Uterus (tissue), 2 donors: ENCODE results near the gene ANKRD55.

ENCODE experiments used
- POLR2A ChIP-seq, 2 donors: fragments of 450-650 bp; IDR thresholded peaks; one replicate each; pipeline ENCODE4 v1.6.1; 2016; ENCODE audit warnings: antibody characterized with exemption in 2 of 2, mild to moderate bottlenecking in 1 of 2, moderate library complexity in 1 of 2
- TF ChIP-seq, protein P1 (sequence below), 4 experiments: fragments of 200-600 bp in 2 of 4; fragments of 450-650 bp in 2 of 4; sonication (generic) in 2 of 4; IDR thresholded peaks; one replicate each; pipeline ENCODE4 v1.5.1; 2016 to 2019; ENCODE audit warnings: antibody characterized with exemption in 4 of 4, mild to moderate bottlenecking in 2 of 4, moderate library complexity in 1 of 4

DNA sequence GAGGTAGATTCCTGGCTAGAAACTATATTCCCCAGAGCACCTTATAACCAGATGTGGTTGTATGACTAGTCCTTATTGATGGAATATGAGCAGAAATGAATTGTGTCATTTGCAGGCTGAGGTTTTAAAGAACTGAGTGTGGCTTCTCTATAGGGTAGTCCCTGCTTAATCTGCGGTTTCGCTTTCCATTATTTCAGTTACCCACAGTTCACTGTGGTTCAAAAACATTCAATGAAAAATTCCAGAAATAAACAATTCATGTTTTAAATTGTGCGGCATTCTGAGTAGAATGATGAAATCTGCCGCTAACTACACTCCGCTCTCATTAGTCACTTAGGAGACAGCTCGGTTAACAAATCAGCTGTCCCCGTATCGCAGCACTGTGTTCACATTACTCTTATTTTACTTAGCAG lies 65.1 kb downstream of the ANKRD55 start:
- TF ChIP-seq, protein P1, sequence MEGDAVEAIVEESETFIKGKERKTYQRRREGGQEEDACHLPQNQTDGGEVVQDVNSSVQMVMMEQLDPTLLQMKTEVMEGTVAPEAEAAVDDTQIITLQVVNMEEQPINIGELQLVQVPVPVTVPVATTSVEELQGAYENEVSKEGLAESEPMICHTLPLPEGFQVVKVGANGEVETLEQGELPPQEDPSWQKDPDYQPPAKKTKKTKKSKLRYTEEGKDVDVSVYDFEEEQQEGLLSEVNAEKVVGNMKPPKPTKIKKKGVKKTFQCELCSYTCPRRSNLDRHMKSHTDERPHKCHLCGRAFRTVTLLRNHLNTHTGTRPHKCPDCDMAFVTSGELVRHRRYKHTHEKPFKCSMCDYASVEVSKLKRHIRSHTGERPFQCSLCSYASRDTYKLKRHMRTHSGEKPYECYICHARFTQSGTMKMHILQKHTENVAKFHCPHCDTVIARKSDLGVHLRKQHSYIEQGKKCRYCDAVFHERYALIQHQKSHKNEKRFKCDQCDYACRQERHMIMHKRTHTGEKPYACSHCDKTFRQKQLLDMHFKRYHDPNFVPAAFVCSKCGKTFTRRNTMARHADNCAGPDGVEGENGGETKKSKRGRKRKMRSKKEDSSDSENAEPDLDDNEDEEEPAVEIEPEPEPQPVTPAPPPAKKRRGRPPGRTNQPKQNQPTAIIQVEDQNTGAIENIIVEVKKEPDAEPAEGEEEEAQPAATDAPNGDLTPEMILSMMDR (IDR thresholded peaks at IDR 0.05) = no peak
- TF ChIP-seq POLR2A (IDR thresholded peaks at IDR 0.05) = no peak
